ENCODE data around the gene HAS3.

The HAS3 gene

GRCh38 chr16:69157196-69157595 lies 51.7 kb downstream of the HAS3 start:
- DNase-seq, result no peak

- DNase-seq, result no peak
Observed at GRCh38 chr16:69160192-69160591, 54.7 kb downstream of the HAS3 start.

DNA sequence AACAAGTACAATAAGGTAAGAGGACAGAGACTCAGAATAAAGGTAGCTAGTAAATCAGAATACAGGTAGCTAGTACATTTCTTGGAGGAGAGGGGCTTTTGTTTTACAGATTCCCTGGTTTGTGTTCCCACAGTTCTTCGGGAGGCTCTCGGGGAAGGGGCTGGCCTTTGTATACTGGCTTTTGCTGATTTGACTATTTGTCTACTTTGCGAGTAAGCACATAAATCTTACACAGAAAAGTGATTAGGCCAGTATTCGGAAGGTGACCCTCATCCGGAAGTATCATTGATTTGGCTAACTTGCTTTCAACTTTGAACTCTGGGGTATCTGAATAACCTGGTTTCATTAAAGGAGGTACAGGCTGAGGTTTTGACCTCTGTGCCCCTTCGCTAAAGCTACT lies 60.1 kb downstream of the HAS3 start:
- DNase-seq, result no peak

GRCh38 chr16:69166221-69166833 lies 60.9 kb downstream of the HAS3 start:
- no peak for DNase-seq

DNA sequence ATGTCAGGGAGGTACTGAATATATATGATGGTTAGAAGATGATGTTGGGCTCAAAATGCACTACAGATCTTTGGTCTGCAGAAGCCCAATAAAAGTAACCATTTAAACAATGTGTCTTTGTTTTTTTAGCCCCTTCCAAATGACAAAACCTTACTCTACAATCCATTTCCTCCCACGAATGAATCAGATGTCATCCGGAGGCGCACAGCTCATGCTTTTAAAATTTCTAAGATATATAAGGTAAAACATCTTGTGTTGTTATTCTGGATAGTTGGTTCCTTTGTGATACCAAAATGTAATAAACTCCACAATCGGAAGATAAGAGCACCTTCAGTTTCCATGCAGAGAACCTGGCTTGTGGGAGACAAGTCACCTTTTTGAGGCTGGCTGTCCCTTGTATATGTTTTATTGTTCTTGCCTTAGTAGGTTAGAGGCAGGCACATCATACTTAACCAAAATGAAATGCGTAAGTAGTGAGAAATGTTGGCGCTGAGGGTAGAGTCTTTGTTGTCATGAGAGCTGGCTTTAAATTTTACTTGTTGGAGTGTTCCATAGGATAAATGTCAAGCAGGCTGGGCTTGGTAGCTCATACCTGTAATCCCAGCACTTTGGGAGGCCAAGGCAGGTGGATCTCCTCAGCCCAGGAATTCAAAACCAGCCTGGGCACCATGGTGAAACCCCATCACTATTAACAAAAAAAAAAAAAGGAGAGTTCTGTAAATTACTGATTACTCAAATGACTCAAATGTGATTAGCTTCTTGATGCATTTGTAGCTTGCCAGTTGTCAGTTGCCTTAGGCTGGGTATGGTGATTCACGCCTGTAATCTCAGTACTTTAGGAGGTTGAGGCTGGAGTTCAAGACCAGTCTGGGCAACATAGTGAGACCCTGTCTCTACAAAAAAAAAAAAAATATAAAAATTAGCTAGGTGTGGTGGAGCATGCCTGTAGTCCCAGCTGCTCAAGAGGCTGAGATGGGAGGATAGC lies 61.8 kb downstream of the HAS3 start:
- DNase-seq, result no peak

Measured in NCI-H1105 (cell line).